B cell (primary cell): Measurements from ENCODE around the gene HOXC6. TPM values are rescaled to one million over a fixed set of nuclear protein-coding genes. Genes with fewer than 3 reads are reported as not detected.
A peak's percentile ranks its signal among the peaks of the same experiment; 100 is the strongest.

ENCODE experiments used
- ATAC-seq: fragments of 200-7000 bp; cut with Tn5 transposase; one replicate; pipeline ENCODE4 v1.10.0; 2021; ENCODE audit warnings: low read depth, mild to moderate bottlenecking, moderate number of reproducible peaks, moderate library complexity
- CTCF ChIA-PET: fragments of 350-600 bp; sonication (Branson Sonifier 250); formaldehyde crosslinking; loops from one replicate; lab custom pipeline; 2021; ENCODE audit warnings: antibody characterized with exemption, inconsistent platforms; lab: Charles Lee
- POLR2A ChIA-PET: fragments of 350-600 bp; sonication (Branson Sonifier 250); formaldehyde crosslinking; loops from one replicate; lab custom pipeline; 2021; ENCODE audit warnings: antibody characterized with exemption; lab: Charles Lee
- DNase-seq: peaks from one replicate; pipeline ENCODE4 v3.0.0; 2013
- H2AFZ ChIP-seq: 2 replicates; pipeline ENCODE4 v1.6.1; 2012; ENCODE audit warnings: mild to moderate bottlenecking, low read depth, low read length; ENCODE audit not compliant: insufficient read depth, poor library complexity, severe bottlenecking
- H3K27ac ChIP-seq, 2 donors: 1 replicate in 1 of 2; 2 replicates in 1 of 2; pipeline ENCODE4 v1.5.1; 2012 to 2013; ENCODE audit warnings: low read length in 2 of 2, mild to moderate bottlenecking in 2 of 2, moderate library complexity in 1 of 2
- H3K27me3 ChIP-seq, 4 experiments: fragments of 200-600 bp in 1 of 4; sonication (generic) in 1 of 4; replicated peaks in 1 of 4; 1 replicate in 2 of 4; 2 replicates in 2 of 4; pipeline versions ENCODE4 v1.6.1 to v1.7.0; 2013 to 2016; ENCODE audit warnings: low read length in 3 of 4, mild to moderate bottlenecking in 2 of 4, mixed read lengths in 1 of 4, moderate library complexity in 1 of 4; ENCODE audit not compliant: insufficient read depth in 4 of 4, control insufficient read depth in 3 of 4; ENCODE audit errors: control extremely low read depth in 1 of 4
- H3K36me3 ChIP-seq, 2 experiments: replicated peaks in 1 of 2; 1 replicate in 1 of 2; 2 replicates in 1 of 2; pipeline versions ENCODE4 v1.6.1 to v1.7.1; 2013; ENCODE audit warnings: low read length in 1 of 2; ENCODE audit not compliant: insufficient read depth in 2 of 2, control insufficient read depth in 1 of 2; ENCODE audit errors: control extremely low read depth in 1 of 2, extremely low read depth in 1 of 2
- H3K4me1 ChIP-seq, 2 donors: fragments of 200-600 bp in 1 of 2; sonication (generic) in 1 of 2; 1 replicate in 1 of 2; 2 replicates in 1 of 2; pipeline versions ENCODE4 v1.5.1 to v1.6.1; 2013 to 2017; ENCODE audit warnings: low read length in 2 of 2; ENCODE audit not compliant: control insufficient read depth in 2 of 2, insufficient read depth in 2 of 2
- H3K4me2 ChIP-seq: replicated peaks from 2 replicates; pipeline ENCODE3; 2012; ENCODE audit warnings: mild to moderate bottlenecking, low read depth, low read length; ENCODE audit not compliant: poor library complexity, severe bottlenecking
- H3K4me3 ChIP-seq, 5 experiments: fragments of 200-600 bp in 1 of 5; sonication (generic) in 1 of 5; 1 replicate in 3 of 5; 2 replicates in 2 of 5; pipeline versions ENCODE4 v1.5.1 to v1.7.0; 2011 to 2016; ENCODE audit warnings: low read length in 4 of 5, mild to moderate bottlenecking in 4 of 5, low read depth in 2 of 5, control low read depth in 1 of 5, moderate library complexity in 1 of 5; ENCODE audit not compliant: insufficient read depth in 1 of 5; ENCODE audit errors: control extremely low read depth in 1 of 5, extremely low read depth in 1 of 5
- H3K79me2 ChIP-seq: fragments of 200-600 bp; sonication (generic); one replicate; pipeline ENCODE4 v1.6.0; 2016; ENCODE audit warnings: low read length; ENCODE audit not compliant: control insufficient read depth, insufficient read depth
- H3K9ac ChIP-seq: fragments of 200-600 bp; sonication (generic); 2 replicates; pipeline ENCODE4 v1.6.1; 2017; ENCODE audit warnings: mild to moderate bottlenecking, low read length, moderate library complexity
- H3K9me3 ChIP-seq, 3 donors: one replicate each; pipeline versions ENCODE4 v1.6.1 to v1.7.1; 2013; ENCODE audit warnings: low read length in 2 of 3; ENCODE audit not compliant: control insufficient read depth in 2 of 3, insufficient read depth in 1 of 3; ENCODE audit errors: control extremely low read depth in 1 of 3
- H4K20me1 ChIP-seq: 2 replicates; pipeline ENCODE4 v1.6.0; 2012; ENCODE audit warnings: mild to moderate bottlenecking, low read length; ENCODE audit not compliant: insufficient read depth, control insufficient read depth, poor library complexity, severe bottlenecking
- H3K27ac Mint-ChIP-seq: one replicate; pipeline ENCODE4 v1.8.0; 2021; ENCODE audit warnings: mixed read lengths
- H3K27me3 Mint-ChIP-seq: one replicate; pipeline ENCODE4 v1.8.0; 2021; ENCODE audit warnings: mixed read lengths
- H3K4me1 Mint-ChIP-seq: one replicate; pipeline ENCODE4 v1.8.0; 2021; ENCODE audit warnings: mixed read lengths
- H3K4me3 Mint-ChIP-seq: one replicate; pipeline ENCODE4 v1.8.0; 2021; ENCODE audit warnings: mixed read lengths
- H3K9me3 Mint-ChIP-seq: one replicate; pipeline ENCODE4 v1.8.0; 2022; ENCODE audit warnings: mixed read lengths; ENCODE audit not compliant: insufficient read depth
- EZH2 ChIP-seq: IDR thresholded peaks from 2 replicates; pipeline ENCODE4 v1.6.1; 2012; ENCODE audit warnings: borderline replicate concordance, low read depth, mild to moderate bottlenecking, moderate library complexity, low read length; ENCODE audit not compliant: insufficient read depth, poor library complexity, severe bottlenecking
- WGBS: methylation state at CpG from one replicate; pipeline ENCODE4 v1.1.5; 2013; ENCODE audit warnings: missing lambda C conversion rate; ENCODE audit not compliant: insufficient coverage; 5-methylcytosine and 5-hydroxymethylcytosine counted together
- intact Hi-C: fragments of 100-400 bp; cut with micrococcal nuclease; formaldehyde crosslinking; loops from one replicate; pipeline ENCODE4 v1.10.0; 2022
- polyA plus RNA-seq: library from polyadenylated mRNA; depleted of rRNA; stranded (reverse); fragments of >200 nt; gene quantifications from 2 replicates; pipeline ENCODE4 v1.2.3, GENCODE V29; 2012
- total RNA-seq, 2 donors: library from RNA; stranded (reverse); fragments of 120-200 nt in 1 of 2; gene quantifications; 1 replicate in 1 of 2; 2 replicates in 1 of 2; pipeline versions ENCODE4 v1.2.3 to v1.2.4, GENCODE V29; 2013 to 2022
- TF ChIP-seq, protein P1 (sequence below): fragments of 200-600 bp; IDR thresholded peaks from one replicate; pipeline ENCODE4 v1.8.0; 2022; ENCODE audit warnings: antibody characterized with exemption, mild to moderate bottlenecking

Gene HOXC6
- total and polyA plus RNA-seq, 2 donors (not counting 1 experiment from before 2014, with no cell fraction given), result not detected

DNA sequence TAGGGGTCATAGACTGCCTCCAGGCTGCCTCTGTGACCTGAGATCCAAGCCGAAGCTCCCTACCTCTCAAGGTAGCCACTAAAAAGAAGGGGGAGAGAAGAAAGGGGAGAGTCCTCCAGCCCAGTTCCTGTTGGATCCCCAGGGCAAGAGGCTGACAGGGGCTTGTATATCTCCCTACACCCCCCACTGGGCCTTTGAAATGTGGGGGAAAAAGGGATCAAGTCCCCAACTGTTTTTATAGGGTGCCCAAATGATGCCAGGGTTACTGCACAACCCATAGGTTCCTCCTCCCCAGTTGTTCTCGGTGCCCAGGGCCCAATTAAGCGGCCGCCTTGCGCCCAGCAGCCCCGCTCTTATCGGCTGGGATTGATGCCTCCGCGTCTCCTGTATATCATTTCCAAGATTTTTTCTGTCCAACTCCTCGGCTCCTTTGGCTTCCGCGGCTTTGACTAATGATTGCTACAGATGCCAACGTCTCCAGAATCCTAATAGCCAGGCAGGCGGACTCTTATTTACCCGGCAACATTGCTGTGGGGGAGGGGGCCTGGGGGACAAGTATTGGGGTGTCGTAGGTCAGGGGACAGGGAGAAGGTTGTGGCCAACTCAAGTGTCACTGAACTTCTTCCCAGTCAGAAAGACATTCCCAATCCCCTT is 17.8 kb downstream of the HOXC6 start:
- Histone ChIP-seq H3K4me3 (no peak overlapping the region), H3K4me1 (peaks cover 21% of the 10 kb centered on the region in 2 donors), H3K4me2 (no peak overlapping the region), H3K27me3 (peaks cover 2 to 88% (median 80%) of the 10 kb centered on the region in 4 experiments), H3K9me3 (peaks cover 0 to 18% (median 2%) of the 10 kb centered on the region in 3 donors), H3K79me2 (no peaks in the 10 kb centered on the region), H4K20me1 (no peaks in the 10 kb centered on the region), H3K36me3 (no peaks in the 10 kb centered on the region), H2AFZ (no peak overlapping the region), H3K27ac (no peak overlapping the region), H3K9ac (no peak overlapping the region)
- intact Hi-C loops, result no loop called here
- no peak overlapping the region for H3K27ac Mint-ChIP-seq
- H3K4me3 Mint-ChIP-seq, result no peak overlapping the region
- peaks cover 90% of the 10 kb centered on the region for H3K27me3 Mint-ChIP-seq
- peaks cover 21% of the 10 kb centered on the region for H3K4me1 Mint-ChIP-seq
- ChIA-PET POLR2A (no interaction called here), CTCF (interaction anchor here (1.1 to 1.2 kb wide), 3 partner anchors 14 to 162 kb away, joined by 3 to 6 read pairs (median 5); no protein-coding TSS in a partner anchor)
- DNase-seq, result no peak
- TF ChIP-seq EZH2, result no peak
- TF ChIP-seq, protein P1, sequence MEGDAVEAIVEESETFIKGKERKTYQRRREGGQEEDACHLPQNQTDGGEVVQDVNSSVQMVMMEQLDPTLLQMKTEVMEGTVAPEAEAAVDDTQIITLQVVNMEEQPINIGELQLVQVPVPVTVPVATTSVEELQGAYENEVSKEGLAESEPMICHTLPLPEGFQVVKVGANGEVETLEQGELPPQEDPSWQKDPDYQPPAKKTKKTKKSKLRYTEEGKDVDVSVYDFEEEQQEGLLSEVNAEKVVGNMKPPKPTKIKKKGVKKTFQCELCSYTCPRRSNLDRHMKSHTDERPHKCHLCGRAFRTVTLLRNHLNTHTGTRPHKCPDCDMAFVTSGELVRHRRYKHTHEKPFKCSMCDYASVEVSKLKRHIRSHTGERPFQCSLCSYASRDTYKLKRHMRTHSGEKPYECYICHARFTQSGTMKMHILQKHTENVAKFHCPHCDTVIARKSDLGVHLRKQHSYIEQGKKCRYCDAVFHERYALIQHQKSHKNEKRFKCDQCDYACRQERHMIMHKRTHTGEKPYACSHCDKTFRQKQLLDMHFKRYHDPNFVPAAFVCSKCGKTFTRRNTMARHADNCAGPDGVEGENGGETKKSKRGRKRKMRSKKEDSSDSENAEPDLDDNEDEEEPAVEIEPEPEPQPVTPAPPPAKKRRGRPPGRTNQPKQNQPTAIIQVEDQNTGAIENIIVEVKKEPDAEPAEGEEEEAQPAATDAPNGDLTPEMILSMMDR, result no peak
- WGBS, result 57% methylated on average over 11 of the region's 16 CpGs
- no peak for ATAC-seq
- H3K9me3 Mint-ChIP-seq, result no peaks in the 10 kb centered on the region

DNA sequence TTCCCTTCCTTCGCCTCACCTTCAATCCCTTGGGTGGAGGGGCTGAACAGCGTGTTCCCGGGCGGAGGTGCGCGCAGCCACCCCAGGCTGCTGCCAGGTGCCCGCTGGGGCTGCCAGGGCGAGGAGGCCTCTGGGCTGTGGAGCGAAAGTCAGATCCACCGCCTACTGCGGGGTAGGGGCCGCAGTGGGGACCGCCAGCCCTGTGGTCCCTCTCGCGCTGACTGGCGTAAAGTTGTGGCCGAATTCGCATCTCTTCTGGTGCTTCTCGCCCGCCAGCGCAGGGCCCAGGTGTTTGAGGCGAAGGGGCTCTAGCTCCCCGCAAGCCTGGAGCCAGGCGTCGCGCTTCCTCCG is 18.5 kb downstream of the HOXC6 start:
- no peaks in the 10 kb centered on the region for H3K36me3 ChIP-seq
- H3K27me3 Mint-ChIP-seq, result peaks cover 91% of the 10 kb centered on the region
- ATAC-seq (no peak), DNase-seq (no peak)
- TF ChIP-seq, protein P1, result no peak
- no peak for TF ChIP-seq EZH2
- H3K4me1 ChIP-seq, result peaks cover 28 to 29% of the 10 kb centered on the region in 2 donors
- no peak overlapping the region for H3K27ac Mint-ChIP-seq
- H3K4me3 ChIP-seq, result peak overlapping the region in 2 of 5 experiments; percentile 11 to 33
- 16% methylated on average over 27 of the region's 27 CpGs for WGBS
- H4K20me1 ChIP-seq, result no peaks in the 10 kb centered on the region
- H3K9ac ChIP-seq, result no peak overlapping the region
- H3K9me3 Mint-ChIP-seq, result no peaks in the 10 kb centered on the region
- no peaks in the 10 kb centered on the region for H3K79me2 ChIP-seq
- peak overlapping the region; percentile 27 for H2AFZ ChIP-seq
- peaks cover 2 to 93% (median 82%) of the 10 kb centered on the region in 4 experiments for H3K27me3 ChIP-seq
- H3K4me3 Mint-ChIP-seq, result peak overlapping the region; percentile 66
- CTCF ChIA-PET, result interaction anchor here (1.1 kb wide), 1 partner anchor 14 kb away, joined by 3 read pairs; the partner anchor contains the start of gene HOXC5
- intact Hi-C loops, result no loop called here
- peak overlapping the region; percentile 67 for H3K4me2 ChIP-seq
- POLR2A ChIA-PET, result no interaction called here
- H3K4me1 Mint-ChIP-seq, result peaks cover 26% of the 10 kb centered on the region
- H3K9me3 ChIP-seq, result peaks cover 0 to 24% (median 2%) of the 10 kb centered on the region in 3 donors
- H3K27ac ChIP-seq, result no peak overlapping the region
